NCI-H524 treated with DMSO at 0.1 percent for 48 hours (cell line): ENCODE data around the gene TEX19.

Source experiments
- DNase-seq: peaks from one replicate; lab custom pipeline; 2025; lab: John Stamatoyannopoulos, UW

TEX19 gene

GRCh38 chr17:82390860-82391435, 31.9 kb downstream of the TEX19 start:
- DNase-seq = no peak

GRCh38 chr17:82391496-82392066, 32.5 kb downstream of the TEX19 start:
- no peak for DNase-seq

GRCh38 chr17:82392209-82392920, 33.3 kb downstream of the TEX19 start:
- no peak for DNase-seq

GRCh38 chr17:82392941-82393340, 33.9 kb downstream of the TEX19 start:
- DNase-seq = no peak

GRCh38 chr17:82394278-82394677, 35.2 kb downstream of the TEX19 start:
- no peak for DNase-seq

- DNase-seq = no peak
Measured at GRCh38 chr17:82396601-82397435, 37.8 kb downstream of the TEX19 start.

GRCh38 chr17:82397449-82398335, 38.6 kb downstream of the TEX19 start:
- DNase-seq = no peak

GRCh38 chr17:82399041-82399441, 40.0 kb downstream of the TEX19 start:
- DNase-seq = no peak

- DNase-seq = peak; percentile 30
Measured at GRCh38 chr17:82399601-82400101, 40.6 kb downstream of the TEX19 start.

- no peak for DNase-seq
Measured at GRCh38 chr17:82400206-82400605, 41.2 kb downstream of the TEX19 start.

- no peak for DNase-seq
Measured at GRCh38 chr17:82400830-82401229, 41.8 kb downstream of the TEX19 start.

GRCh38 chr17:82402865-82403264, 43.8 kb downstream of the TEX19 start:
- no peak for DNase-seq

- no peak for DNase-seq
Measured at GRCh38 chr17:82403662-82404660, 44.9 kb downstream of the TEX19 start.

- no peak for DNase-seq
Measured at GRCh38 chr17:82405051-82405450, 46.0 kb downstream of the TEX19 start.

GRCh38 chr17:82406131-82406671, 47.2 kb downstream of the TEX19 start:
- no peak for DNase-seq

- no peak for DNase-seq
Measured at GRCh38 chr17:82407255-82407654, 48.2 kb downstream of the TEX19 start.

GRCh38 chr17:82408288-82408937, 49.4 kb downstream of the TEX19 start:
- DNase-seq = no peak

GRCh38 chr17:82408938-82409318, 49.9 kb downstream of the TEX19 start:
- no peak for DNase-seq

- no peak for DNase-seq
Measured at GRCh38 chr17:82410014-82410716, 51.1 kb downstream of the TEX19 start.
